Suppressor macrophage treated with lipopolysaccharide for 1 hour (primary cell): ENCODE data around the gene ZBTB5.
"Not testable (repeated sequence)": the region's sequence is repeated elsewhere in the genome, so short reads cannot be mapped to it uniquely, and the experiment has no call there.

Experiments used
- DNase-seq, 3 donors: peaks; one replicate each; pipeline ENCODE4 v3.0.0-alpha.2; 2020 to 2022

The ZBTB5 gene

GRCh38 chr9:37486256-37486615 is 21.0 kb upstream of the ZBTB5 start:
- no peak for DNase-seq

- DNase-seq, result peak; percentile 96 to 98 (median 97)
These were observed 20.4 kb upstream of the ZBTB5 start, which contains the start of gene POLR1E for GRCh38 chr9:37485389-37486255. Gene POLR1E, plus strand, starts transcription at chr9:37485948. Its CDS starts 100 bp downstream, at chr9:37486048.

- no peak for DNase-seq
These were observed 15.5 kb upstream of the ZBTB5 start for GRCh38 chr9:37480759-37481158.

GRCh38 chr9:37477987-37478619 is 12.9 kb upstream of the ZBTB5 start:
- DNase-seq, result not testable (repeated sequence)

- DNase-seq, result not testable (repeated sequence)
These were observed 12.2 kb upstream of the ZBTB5 start for GRCh38 chr9:37477443-37477842.

GRCh38 chr9:37476930-37477329 is 11.7 kb upstream of the ZBTB5 start:
- no peak for DNase-seq

- no peak for DNase-seq
These were observed 9.2 kb upstream of the ZBTB5 start for GRCh38 chr9:37474438-37474837.

GRCh38 chr9:37473982-37474381 is 8.7 kb upstream of the ZBTB5 start:
- not testable (repeated sequence) for DNase-seq

- peak in 2 of 3 donors; percentile 13 to 32 for DNase-seq
These were observed 6.9 kb upstream of the ZBTB5 start for GRCh38 chr9:37471942-37472684.

- no peak for DNase-seq
These were observed 3.4 kb upstream of the ZBTB5 start for GRCh38 chr9:37468620-37469019.

- not testable (repeated sequence) for DNase-seq
These were observed 2.3 kb upstream of the ZBTB5 start for GRCh38 chr9:37467530-37467929.

GRCh38 chr9:37466037-37466709 is 923 bp upstream of the ZBTB5 start:
- DNase-seq, result peak; percentile 63 to 67 (median 64)

GRCh38 chr9:37464426-37465248 is 613 bp downstream of the ZBTB5 start:
- DNase-seq, result peak; percentile 78 to 89 (median 79)

GRCh38 chr9:37464006-37464405 is 1.2 kb downstream of the ZBTB5 start:
- peak in 1 of 3 donors; percentile 13 for DNase-seq

- DNase-seq, result no peak
These were observed 8.4 kb downstream of the ZBTB5 start for GRCh38 chr9:37456817-37457216.

- no peak for DNase-seq
These were observed 9.2 kb downstream of the ZBTB5 start for GRCh38 chr9:37455884-37456647.

- no peak for DNase-seq
These were observed 11.0 kb downstream of the ZBTB5 start for GRCh38 chr9:37454238-37454637.

GRCh38 chr9:37453827-37454226 is 11.4 kb downstream of the ZBTB5 start:
- DNase-seq, result no peak

- DNase-seq, result no peak
These were observed 12.6 kb downstream of the ZBTB5 start for GRCh38 chr9:37452611-37453010.

GRCh38 chr9:37451628-37452027 is 13.6 kb downstream of the ZBTB5 start:
- DNase-seq, result no peak
